ENCODE results near the gene TIGD2. TPM values are rescaled to one million over a fixed set of nuclear protein-coding genes. Genes with fewer than 3 reads are reported as not detected.

TIGD2 gene
- polyA plus RNA-seq, 1 donor (not counting 4 experiments of a cell fraction or from before 2014, with no cell fraction given): 5.3 TPM

- no peak overlapping the region for H3K4me2 ChIP-seq (ENCODE audit: control insufficient read depth, extremely low read depth, insufficient read depth, low read depth, low read length)
- no peaks in the 10 kb centered on the region for H3K9me3 ChIP-seq (ENCODE audit: control insufficient read depth, low read depth, low read length)
- H3K27me3 ChIP-seq (ENCODE audit: control insufficient read depth, extremely low read depth, insufficient read depth, low read length): peaks cover 19% of the 10 kb centered on the region
- no peaks in the 10 kb centered on the region for H4K20me1 ChIP-seq (ENCODE audit: control insufficient read depth, extremely low read depth, insufficient read depth, low read length)
- H3K9me1 ChIP-seq (ENCODE audit: control insufficient read depth, extremely low read depth, insufficient read depth, low read length): no peaks in the 10 kb centered on the region
- no peak overlapping the region for H3K9ac ChIP-seq (ENCODE audit: control insufficient read depth, extremely low read depth, insufficient read depth, low read length)
- no peak overlapping the region for H2AFZ ChIP-seq (ENCODE audit: control insufficient read depth, low read length)
- peaks cover 0 to 4% of the 10 kb centered on the region in 2 experiments for H3K36me3 ChIP-seq (ENCODE audit: control insufficient read depth in 2 of 2, extremely low read depth in 1 of 2, insufficient read depth in 2 of 2, low read length in 2 of 2)
- H3K4me1 ChIP-seq (ENCODE audit: control insufficient read depth, extremely low read depth, insufficient read depth, low read length): peaks cover 9% of the 10 kb centered on the region
- H3K27ac ChIP-seq (ENCODE audit: control insufficient read depth, insufficient read depth, low read length): no peak overlapping the region
- dilution Hi-C loops (cut with MboI; ENCODE audit: extremely low pct_ligation_motif_present, low sequenced_read_pairs): no loop called here
- no peak overlapping the region for H3K4me3 ChIP-seq (ENCODE audit: control insufficient read depth in 2 of 3, extremely low read depth in 1 of 3, insufficient read depth in 2 of 3, low read depth in 1 of 3, low read length in 3 of 3)
- peaks cover 2% of the 10 kb centered on the region for H3K79me2 ChIP-seq (ENCODE audit: control insufficient read depth, insufficient read depth, low read length)
- TF ChIP-seq CTCF (optimal IDR thresholded peaks at IDR 0.05 in 1 of 3, IDR thresholded peaks at IDR 0.05 in 1 of 3, conservative IDR thresholded peaks at IDR 0.05 in 1 of 3; ENCODE audit: extremely low read depth in 1 of 3, insufficient read depth in 2 of 3, low read length in 3 of 3) (no peak), EZH2 (IDR thresholded peaks at IDR 0.05; ENCODE audit: low read length) (no peak)
- FAIRE-seq (no peak), DNase-seq (ENCODE audit: low read depth, low spot score) (no peak)
Measured at GRCh38 chr4:89108091-89108490, 3.2 kb upstream of the TIGD2 start.

- H2AFZ ChIP-seq (ENCODE audit: control insufficient read depth, low read length): no peak overlapping the region
- peak overlapping the region in 1 of 3 experiments; percentile 46 for H3K4me3 ChIP-seq (ENCODE audit: control insufficient read depth in 2 of 3, extremely low read depth in 1 of 3, insufficient read depth in 2 of 3, low read depth in 1 of 3, low read length in 3 of 3)
- FAIRE-seq (no peak), DNase-seq (ENCODE audit: low read depth, low spot score) (no peak)
- H3K4me2 ChIP-seq (ENCODE audit: control insufficient read depth, extremely low read depth, insufficient read depth, low read depth, low read length): peak overlapping the region; percentile 83
- no peak overlapping the region for H3K27ac ChIP-seq (ENCODE audit: control insufficient read depth, insufficient read depth, low read length)
- peaks cover 19% of the 10 kb centered on the region for H3K27me3 ChIP-seq (ENCODE audit: control insufficient read depth, extremely low read depth, insufficient read depth, low read length)
- no peaks in the 10 kb centered on the region for H4K20me1 ChIP-seq (ENCODE audit: control insufficient read depth, extremely low read depth, insufficient read depth, low read length)
- H3K4me1 ChIP-seq (ENCODE audit: control insufficient read depth, extremely low read depth, insufficient read depth, low read length): peaks cover 12% of the 10 kb centered on the region
- H3K9me1 ChIP-seq (ENCODE audit: control insufficient read depth, extremely low read depth, insufficient read depth, low read length): no peaks in the 10 kb centered on the region
- peaks cover 6% of the 10 kb centered on the region for H3K79me2 ChIP-seq (ENCODE audit: control insufficient read depth, insufficient read depth, low read length)
- TF ChIP-seq EZH2 (IDR thresholded peaks at IDR 0.05; ENCODE audit: low read length) (no peak), CTCF (optimal IDR thresholded peaks at IDR 0.05 in 1 of 3, IDR thresholded peaks at IDR 0.05 in 1 of 3, conservative IDR thresholded peaks at IDR 0.05 in 1 of 3; ENCODE audit: extremely low read depth in 1 of 3, insufficient read depth in 2 of 3, low read length in 3 of 3) (no peak)
- no peaks in the 10 kb centered on the region for H3K9me3 ChIP-seq (ENCODE audit: control insufficient read depth, low read depth, low read length)
- H3K9ac ChIP-seq (ENCODE audit: control insufficient read depth, extremely low read depth, insufficient read depth, low read length): no peak overlapping the region
- H3K36me3 ChIP-seq (ENCODE audit: control insufficient read depth in 2 of 2, extremely low read depth in 1 of 2, insufficient read depth in 2 of 2, low read length in 2 of 2): peaks cover 0 to 8% of the 10 kb centered on the region in 2 experiments
- dilution Hi-C loops (cut with MboI; ENCODE audit: extremely low pct_ligation_motif_present, low sequenced_read_pairs): no loop called here
Measured at GRCh38 chr4:89109841-89110540, 1.3 kb upstream of the TIGD2 start.
